OCI-M2 (cell line): ENCODE measurements around the gene SREK1.
"Not testable (repeated sequence)": the region's sequence is repeated elsewhere in the genome, so short reads cannot be mapped to it uniquely, and the experiment has no call there.

Source experiments
- DNase-seq: peaks from one replicate; lab custom pipeline; 2025; ENCODE audit not compliant: unreplicated experiment; lab: John Stamatoyannopoulos, UW

SREK1 gene

GRCh38 chr5:66222455-66222854 lies 78.4 kb downstream of the SREK1 start:
- no peak for DNase-seq

GRCh38 chr5:66222896-66223295 lies 78.8 kb downstream of the SREK1 start:
- DNase-seq: not testable (repeated sequence)

- no peak for DNase-seq
Measured at GRCh38 chr5:66223637-66224036, 79.5 kb downstream of the SREK1 start.

GRCh38 chr5:66224274-66224673 lies 80.2 kb downstream of the SREK1 start:
- DNase-seq: no peak

GRCh38 chr5:66224773-66225553 lies 80.9 kb downstream of the SREK1 start:
- DNase-seq: no peak

- no peak for DNase-seq
Measured at GRCh38 chr5:66230551-66230950, 86.5 kb downstream of the SREK1 start.

- no peak for DNase-seq
Measured at GRCh38 chr5:66231508-66231907, 87.4 kb downstream of the SREK1 start.

- DNase-seq: no peak
Measured at GRCh38 chr5:66232275-66232674, 88.2 kb downstream of the SREK1 start.

- DNase-seq: no peak
Measured at GRCh38 chr5:66232706-66233445, 88.8 kb downstream of the SREK1 start.
